GM12878 (cell line): ENCODE results near the gene HASPIN. TPM values are rescaled to one million over a fixed set of nuclear protein-coding genes. Genes with fewer than 3 reads are reported as not detected.

ENCODE experiments used
- ASH2L ChIP-seq: fragments of 300-600, 200-600 bp; sonication (generic); IDR thresholded peaks from 2 replicates; pipeline ENCODE4 v1.6.1; 2017; ENCODE audit warnings: low read depth, mild to moderate bottlenecking, borderline replicate concordance
- ATF2 ChIP-seq: IDR thresholded peaks from 2 replicates; pipeline ENCODE4 v1.6.1; 2012; ENCODE audit warnings: low read length, inconsistent platforms
- BMI1 ChIP-seq: fragments of 450-650 bp; IDR thresholded peaks from 2 replicates; pipeline ENCODE4 v1.6.1; 2016; ENCODE audit warnings: mild to moderate bottlenecking, moderate library complexity, borderline replicate concordance
- CTCF ChIP-seq, 3 experiments: IDR thresholded peaks in 2 of 3; conservative IDR thresholded peaks in 1 of 3; 2 replicates each; pipeline ENCODE4 v1.5.1; 2011; ENCODE audit warnings: low read depth in 3 of 3, low read length in 3 of 3, mild to moderate bottlenecking in 3 of 3, control low read depth in 2 of 3, moderate library complexity in 2 of 3, inconsistent platforms in 1 of 3, mixed read lengths in 1 of 3; ENCODE audit not compliant: control insufficient read depth in 2 of 3, insufficient read depth in 1 of 3; ENCODE audit errors: extremely low read depth in 1 of 3
- E2F8 ChIP-seq: fragments of 450-650 bp; IDR thresholded peaks from 2 replicates; pipeline ENCODE4 v1.6.1; 2018; ENCODE audit warnings: mild to moderate bottlenecking, low read depth, moderate library complexity; ENCODE audit not compliant: partially characterized antibody
- ETV6 ChIP-seq, 2 experiments: fragments of 450-650 bp in 1 of 2; IDR thresholded peaks in 1 of 2; conservative IDR thresholded peaks in 1 of 2; 2 replicates each; pipeline ENCODE4 v1.6.1; 2014; ENCODE audit warnings: antibody characterized with exemption in 1 of 2, borderline replicate concordance in 1 of 2, low read depth in 1 of 2, mild to moderate bottlenecking in 1 of 2, moderate library complexity in 1 of 2
- GABPA ChIP-seq: IDR thresholded peaks from 2 replicates; pipeline ENCODE4 v1.6.1; 2014; ENCODE audit warnings: antibody characterized with exemption, low read depth, mild to moderate bottlenecking, inconsistent platforms
- IKZF1 ChIP-seq: fragments of 450-650 bp; conservative IDR thresholded peaks from 2 replicates; pipeline ENCODE4 v1.6.1; 2017; ENCODE audit warnings: antibody characterized with exemption, mild to moderate bottlenecking
- KLF5 ChIP-seq: fragments of 450-650 bp; IDR thresholded peaks from 2 replicates; pipeline ENCODE4 v1.6.1; 2014; ENCODE audit warnings: mild to moderate bottlenecking; ENCODE audit not compliant: partially characterized antibody
- LARP7 ChIP-seq: fragments of 450-650 bp; IDR thresholded peaks from 2 replicates; pipeline ENCODE4 v1.6.1; 2017; ENCODE audit warnings: mild to moderate bottlenecking
- MTA3 ChIP-seq: IDR thresholded peaks from 2 replicates; pipeline ENCODE4 v1.6.1; 2012; ENCODE audit warnings: low read length, inconsistent platforms, borderline replicate concordance
- NBN ChIP-seq: fragments of 450-650 bp; IDR thresholded peaks from 2 replicates; pipeline ENCODE4 v1.6.1; 2016
- NFIC ChIP-seq: IDR thresholded peaks from 2 replicates; pipeline ENCODE4 v1.6.1; 2012; ENCODE audit warnings: low read depth, mild to moderate bottlenecking, inconsistent platforms, low read length, moderate library complexity
- NKRF ChIP-seq: fragments of 450-650 bp; conservative IDR thresholded peaks from 2 replicates; pipeline ENCODE4 v1.6.1; 2017; ENCODE audit warnings: mild to moderate bottlenecking, moderate library complexity
- NR2C1 ChIP-seq: fragments of 450-650 bp; IDR thresholded peaks from 2 replicates; pipeline ENCODE4 v1.6.1; 2017; ENCODE audit warnings: antibody characterized with exemption, mild to moderate bottlenecking, moderate library complexity
- NR2F1 ChIP-seq: fragments of 450-650 bp; conservative IDR thresholded peaks from 2 replicates; pipeline ENCODE4 v1.6.1; 2017; ENCODE audit warnings: mild to moderate bottlenecking
- PAX8 ChIP-seq: fragments of 450-650 bp; IDR thresholded peaks from 2 replicates; pipeline ENCODE4 v1.6.1; 2017; ENCODE audit warnings: mild to moderate bottlenecking, moderate library complexity
- RBBP5 ChIP-seq: fragments of 200-600 bp; sonication (generic); conservative IDR thresholded peaks from 2 replicates; pipeline ENCODE4 v1.6.1; 2016
- REST ChIP-seq: IDR thresholded peaks from 2 replicates; pipeline ENCODE4 v1.6.1; 2012; ENCODE audit warnings: mild to moderate bottlenecking, low read depth, low read length
- ZNF622 ChIP-seq: fragments of 450-650 bp; IDR thresholded peaks from 2 replicates; pipeline ENCODE4 v1.6.1; 2017; ENCODE audit warnings: mild to moderate bottlenecking, inconsistent platforms
- polyA plus RNA-seq, 11 experiments: library from polyadenylated mRNA; depleted of rRNA in 4 of 11; unstranded in 6 of 11; stranded (reverse) in 5 of 11; fragments of >200 nt; fragmentation: Nextera tagmentation in 4 of 11; fragmentation: Illumina TruSeq in 1 of 11; extraction: Ambion mirVana in 4 of 11; extraction: Trizol in 1 of 11; gene quantifications; 1 replicate in 1 of 11; 2 replicates in 10 of 11; pipeline versions ENCODE4 v1.2.1 to v1.2.3, GENCODE V29; 2011 to 2016; ENCODE audit warnings: inconsistent platforms in 2 of 11, missing spikeins in 2 of 11, low read depth in 1 of 11
- total RNA-seq, 4 experiments: library from RNA; depleted of rRNA in 3 of 4; stranded (reverse); fragments of >200 nt in 3 of 4; fragmentation: Illumina TruSeq in 1 of 4; extraction: Trizol in 1 of 4; gene quantifications; 2 replicates each; pipeline versions ENCODE4 v1.2.1 to v1.2.3, GENCODE V29; 2013 to 2021

The HASPIN gene
- total and polyA plus RNA-seq, 10 of the 15 experiments (the other 5 are each of a cell fraction or from before 2014, with no cell fraction given), result 0.80 to 18.0 (median 10.1) TPM

- TF ChIP-seq REST, result 0 out of 2 replicates have a peak, but pooled peaks have one; percentile 11
- peak; percentile 93 for TF ChIP-seq NFIC
- peak; percentile 97 for TF ChIP-seq IKZF1
- peak; percentile 50; the same call in 1 of the 2 replicates for TF ChIP-seq GABPA
- TF ChIP-seq CTCF (IDR thresholded peaks at IDR 0.05 in 2 of 3, conservative IDR thresholded peaks at IDR 0.05 in 1 of 3; ENCODE audit: control insufficient read depth in 2 of 3, extremely low read depth in 1 of 3, insufficient read depth in 1 of 3, low read depth in 3 of 3, low read length in 3 of 3), result no peak
- TF ChIP-seq NKRF, result no peak
- peak; percentile 84 for TF ChIP-seq BMI1
- no peak for TF ChIP-seq ASH2L
- peak; percentile 78; the same call in 1 of the 2 replicates for TF ChIP-seq ATF2
- TF ChIP-seq NR2C1, result no peak
- TF ChIP-seq ETV6 (conservative IDR thresholded peaks at IDR 0.05 in 1 of 2, IDR thresholded peaks at IDR 0.05 in 1 of 2; ENCODE audit: borderline replicate concordance in 1 of 2, low read depth in 1 of 2), result peak in 1 of 2 experiments; percentile 95; a peak in 2 of 4 replicates
- peak; percentile 94 for TF ChIP-seq MTA3
- peak; percentile 99 for TF ChIP-seq NBN
- TF ChIP-seq RBBP5, result no peak
- TF ChIP-seq ZNF622, result no peak
- peak; percentile 96 for TF ChIP-seq NR2F1
- TF ChIP-seq KLF5, result peak; percentile 46
- TF ChIP-seq E2F8, result peak; percentile 71
- no peak for TF ChIP-seq LARP7
- no peak for TF ChIP-seq PAX8
Measured at GRCh38 chr17:3710951-3711383, 12.7 kb upstream of the HASPIN start (continued).
